OCI-LY1 (cell line): Measurements from ENCODE around the gene ILRUN.

ENCODE experiments used
- CTCF ChIP-seq: fragments of 200-600 bp; sonication (generic), shearing (Covaris generic); IDR thresholded peaks from 2 replicates; pipeline ENCODE4 v1.5.1; 2017; ENCODE audit warnings: mild to moderate bottlenecking, antibody characterized with exemption, low read length, moderate library complexity, mixed read lengths
- EZH2 ChIP-seq: fragments of 200-600 bp; sonication (generic), shearing (Covaris generic); IDR thresholded peaks from 2 replicates; pipeline ENCODE4 v1.8.0; 2017; ENCODE audit warnings: borderline replicate concordance, mixed run types, mild to moderate bottlenecking, antibody characterized with exemption, low read length, moderate library complexity, mixed read lengths

DNA sequence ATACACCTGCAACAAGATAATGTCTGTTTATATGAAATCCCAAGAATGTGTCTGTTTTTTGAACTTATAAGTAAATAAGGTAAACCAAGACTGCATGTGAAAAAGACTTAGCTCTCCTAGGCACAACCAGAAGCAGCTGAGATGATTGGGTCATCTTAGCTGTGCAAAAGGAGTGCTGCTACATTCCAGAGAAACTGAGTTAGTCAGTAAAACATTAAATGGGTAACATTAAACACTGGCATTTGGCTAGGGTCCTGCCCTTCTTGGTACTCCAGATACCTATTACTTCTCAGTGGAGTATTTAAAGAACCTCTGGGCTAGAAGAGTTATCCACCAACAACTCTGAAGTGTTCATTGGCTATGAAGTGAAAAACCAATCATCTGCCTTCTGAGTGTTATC is 47.8 kb downstream of the ILRUN start:
- TF ChIP-seq CTCF (no peak), EZH2 (no peak)
